WERI-Rb-1 (cell line): ENCODE measurements around the gene TIMP4.

ENCODE experiments used
- DNase-seq: peaks from one replicate; pipeline ENCODE4 v3.0.0-alpha.2; 2020
- H3K27ac ChIP-seq: fragments of 250-450 bp; sonication (Bioruptor Pico); 2 replicates; pipeline ENCODE4 v1.5.1; 2020; ENCODE audit warnings: mild to moderate bottlenecking, moderate library complexity
- H3K27me3 ChIP-seq: fragments of 250-450 bp; sonication (Bioruptor Pico); 2 replicates; pipeline ENCODE4 v1.5.1; 2021; ENCODE audit warnings: mild to moderate bottlenecking, low read depth, moderate library complexity; ENCODE audit not compliant: insufficient read depth, severe bottlenecking
- H3K36me3 ChIP-seq: fragments of 250-450 bp; sonication (Bioruptor Pico); 2 replicates; pipeline ENCODE4 v1.5.1; 2020; ENCODE audit warnings: mild to moderate bottlenecking, moderate library complexity
- H3K4me3 ChIP-seq: 2 replicates; pipeline ENCODE4 v1.5.1; 2011; ENCODE audit warnings: low read depth, mild to moderate bottlenecking, control low read depth, low read length
- H3K9me3 ChIP-seq: fragments of 250-450 bp; sonication (Bioruptor Pico); 2 replicates; pipeline ENCODE4 v1.5.1; 2021; ENCODE audit warnings: mild to moderate bottlenecking, moderate library complexity; ENCODE audit not compliant: severe bottlenecking
- TF ChIP-seq, protein P1 (sequence below): IDR thresholded peaks from 2 replicates; pipeline ENCODE4 v1.5.1; 2011; ENCODE audit warnings: low read depth, mild to moderate bottlenecking, control low read depth, inconsistent platforms, low read length

TIMP4 gene

DNA sequence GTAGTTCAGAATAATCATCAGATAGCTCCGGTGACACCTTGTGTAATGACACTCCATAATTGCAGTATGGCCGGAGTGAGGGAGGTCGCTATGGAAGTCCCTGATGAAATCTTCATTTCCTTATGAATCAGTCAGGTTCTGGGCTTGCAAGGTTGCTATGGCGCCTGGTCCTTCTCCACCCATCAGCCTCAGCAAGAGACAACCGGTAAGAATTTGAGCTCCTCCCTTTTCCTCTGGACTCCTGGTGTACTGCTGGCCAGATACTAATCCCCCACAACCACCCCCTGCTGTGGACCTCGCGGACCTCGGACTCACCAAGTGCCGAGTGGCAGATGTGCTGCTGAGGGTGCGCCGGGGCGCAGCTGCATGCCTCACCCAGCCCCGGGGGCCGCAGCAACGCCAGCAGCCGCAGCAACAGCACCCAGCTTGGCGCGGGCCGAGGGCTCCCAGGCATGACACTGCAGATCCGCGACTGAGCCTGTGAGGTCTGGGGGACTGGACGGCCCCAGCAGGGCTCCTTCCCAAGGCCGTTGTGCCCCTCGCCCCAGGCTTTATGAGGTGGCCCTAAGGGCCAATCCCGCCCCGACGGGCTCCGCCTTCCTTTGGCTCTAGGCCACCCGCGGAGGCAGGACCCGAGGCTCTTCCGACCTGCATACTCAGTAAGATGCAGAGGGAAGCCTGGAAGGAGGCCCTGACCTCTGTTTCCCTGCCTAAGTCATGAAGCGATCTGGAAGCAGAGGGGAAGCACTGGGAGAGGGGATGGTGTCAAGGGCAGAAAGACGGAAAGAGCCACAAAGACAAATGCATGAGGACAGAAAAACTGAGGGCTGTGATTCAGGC is at the start of gene TIMP4:
Gene TIMP4 (minus strand): TSS at position 526 of the 840 bp plus-strand sequence. CDS start 72 bp downstream, at position 454.
- no peak for DNase-seq
- TF ChIP-seq, protein P1, sequence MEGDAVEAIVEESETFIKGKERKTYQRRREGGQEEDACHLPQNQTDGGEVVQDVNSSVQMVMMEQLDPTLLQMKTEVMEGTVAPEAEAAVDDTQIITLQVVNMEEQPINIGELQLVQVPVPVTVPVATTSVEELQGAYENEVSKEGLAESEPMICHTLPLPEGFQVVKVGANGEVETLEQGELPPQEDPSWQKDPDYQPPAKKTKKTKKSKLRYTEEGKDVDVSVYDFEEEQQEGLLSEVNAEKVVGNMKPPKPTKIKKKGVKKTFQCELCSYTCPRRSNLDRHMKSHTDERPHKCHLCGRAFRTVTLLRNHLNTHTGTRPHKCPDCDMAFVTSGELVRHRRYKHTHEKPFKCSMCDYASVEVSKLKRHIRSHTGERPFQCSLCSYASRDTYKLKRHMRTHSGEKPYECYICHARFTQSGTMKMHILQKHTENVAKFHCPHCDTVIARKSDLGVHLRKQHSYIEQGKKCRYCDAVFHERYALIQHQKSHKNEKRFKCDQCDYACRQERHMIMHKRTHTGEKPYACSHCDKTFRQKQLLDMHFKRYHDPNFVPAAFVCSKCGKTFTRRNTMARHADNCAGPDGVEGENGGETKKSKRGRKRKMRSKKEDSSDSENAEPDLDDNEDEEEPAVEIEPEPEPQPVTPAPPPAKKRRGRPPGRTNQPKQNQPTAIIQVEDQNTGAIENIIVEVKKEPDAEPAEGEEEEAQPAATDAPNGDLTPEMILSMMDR = no peak
- no peak within 1 kb of the TSS for H3K27ac ChIP-seq
- H3K9me3 ChIP-seq = no peaks in the 10 kb centered on the region
- no peaks in the 10 kb centered on the region for H3K27me3 ChIP-seq
- no peak within 1 kb of the TSS for H3K4me3 ChIP-seq
- H3K36me3 ChIP-seq = no peaks in the 10 kb centered on the region

DNA sequence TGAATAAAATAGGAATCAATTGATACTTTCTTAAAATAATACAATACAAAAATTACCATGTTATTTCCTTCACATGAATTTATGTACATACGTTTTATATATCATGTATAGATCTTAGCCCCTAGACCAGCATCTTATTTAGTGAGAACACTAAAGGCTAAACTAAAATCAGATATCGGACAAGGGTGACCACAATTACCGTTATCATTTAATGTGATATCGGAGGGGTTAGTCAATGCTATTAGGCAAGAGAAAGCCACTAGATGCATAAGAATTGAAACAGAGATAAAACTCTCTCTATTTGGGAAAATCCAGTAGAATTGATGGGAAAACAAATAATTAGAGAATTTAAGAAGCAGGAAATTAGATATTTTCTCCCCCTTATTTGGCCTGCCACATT is 46.5 kb upstream of the TIMP4 start:
- H3K4me3 ChIP-seq = no peak overlapping the region
- TF ChIP-seq, protein P1 = no peak

DNA sequence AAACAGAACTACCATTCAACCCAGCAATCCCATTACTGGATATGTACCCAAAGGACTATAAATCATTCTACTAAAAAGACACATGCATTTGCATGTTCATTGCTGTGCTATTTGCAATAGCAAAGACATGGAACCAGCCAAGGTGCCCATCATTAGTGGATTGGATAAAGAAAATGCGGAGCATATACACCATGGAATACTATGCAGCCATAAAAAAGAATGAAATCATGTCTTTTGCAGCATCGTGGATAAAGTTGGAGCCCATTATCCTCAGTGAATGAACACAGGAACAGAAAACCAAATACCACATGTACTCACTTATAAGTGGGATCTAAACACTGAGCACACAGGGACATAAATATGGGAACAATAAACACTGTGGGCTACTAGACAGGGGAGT is 43.1 kb upstream of the TIMP4 start:
- no peaks in the 10 kb centered on the region for H3K9me3 ChIP-seq
- TF ChIP-seq, protein P1 = no peak
- DNase-seq = no peak
- no peak overlapping the region for H3K4me3 ChIP-seq
- no peak overlapping the region for H3K27ac ChIP-seq
- H3K36me3 ChIP-seq = no peaks in the 10 kb centered on the region
- no peaks in the 10 kb centered on the region for H3K27me3 ChIP-seq

More for the DNA sequence above, 46.5 kb upstream of the TIMP4 start:
- no peak overlapping the region for H3K27ac ChIP-seq
- no peaks in the 10 kb centered on the region for H3K9me3 ChIP-seq
- no peaks in the 10 kb centered on the region for H3K36me3 ChIP-seq
- H3K27me3 ChIP-seq = no peaks in the 10 kb centered on the region
- no peak for DNase-seq

DNA sequence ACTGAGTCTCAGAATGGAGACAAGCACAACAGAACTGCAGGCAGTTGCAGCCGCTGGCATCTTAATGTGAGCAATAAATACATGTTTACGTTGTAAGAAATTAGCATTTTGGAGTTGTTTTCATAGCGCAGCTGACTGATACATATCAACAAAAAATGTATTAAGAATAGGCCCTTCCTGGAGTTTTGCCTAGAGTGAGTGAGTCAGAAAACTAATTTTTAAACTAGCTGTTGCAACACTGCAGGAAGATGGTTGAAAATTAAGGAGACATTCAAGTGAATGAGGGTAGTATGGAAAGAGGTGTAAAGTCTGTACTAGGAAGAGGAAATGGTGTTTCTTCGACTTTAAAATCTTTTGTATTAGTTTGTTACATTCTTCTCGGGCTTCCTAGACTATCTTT is 39.6 kb upstream of the TIMP4 start:
- H3K36me3 ChIP-seq = no peaks in the 10 kb centered on the region
- H3K9me3 ChIP-seq = no peaks in the 10 kb centered on the region
- H3K27me3 ChIP-seq = no peaks in the 10 kb centered on the region
- no peak overlapping the region for H3K27ac ChIP-seq
- TF ChIP-seq, protein P1 = no peak
- H3K4me3 ChIP-seq = no peak overlapping the region
- no peak for DNase-seq

DNA sequence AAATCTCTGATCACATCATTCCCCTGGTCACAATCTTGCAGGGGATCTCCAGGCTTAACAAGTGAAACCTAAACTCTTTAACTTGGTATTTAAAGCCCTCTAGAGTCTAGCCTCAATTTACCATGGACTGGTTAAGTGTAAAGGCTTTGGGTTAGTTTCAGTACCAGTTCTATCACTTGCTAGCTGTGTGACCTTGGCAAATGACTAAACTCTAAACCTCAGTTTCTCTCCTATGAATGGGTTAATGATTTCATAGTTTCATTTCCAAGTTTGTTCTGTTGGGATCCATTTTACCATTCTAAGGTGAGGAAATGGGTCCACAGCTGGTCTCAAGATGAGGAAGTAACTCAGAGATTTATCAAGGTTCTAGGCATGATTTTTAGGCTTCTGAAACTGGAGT is 38.8 kb upstream of the TIMP4 start:
- no peak for DNase-seq
- H3K36me3 ChIP-seq = no peaks in the 10 kb centered on the region
- TF ChIP-seq, protein P1 = no peak
- H3K9me3 ChIP-seq = no peaks in the 10 kb centered on the region
- no peak overlapping the region for H3K27ac ChIP-seq
- no peak overlapping the region for H3K4me3 ChIP-seq
- H3K27me3 ChIP-seq = no peaks in the 10 kb centered on the region
